Hippocampal formation (tissue), 2 donors: Measurements from ENCODE around the gene PCDH15.
A peak's percentile ranks its signal among the peaks of the same experiment; 100 is the strongest.
"Not testable (repeated sequence)": the region's sequence is repeated elsewhere in the genome, so short reads cannot be mapped to it uniquely, and the experiment has no call there.

Experiments used
- DNase-seq, 2 donors: peaks; one replicate each; lab custom pipeline; 2025; lab: John Stamatoyannopoulos, UW

The PCDH15 gene

DNA sequence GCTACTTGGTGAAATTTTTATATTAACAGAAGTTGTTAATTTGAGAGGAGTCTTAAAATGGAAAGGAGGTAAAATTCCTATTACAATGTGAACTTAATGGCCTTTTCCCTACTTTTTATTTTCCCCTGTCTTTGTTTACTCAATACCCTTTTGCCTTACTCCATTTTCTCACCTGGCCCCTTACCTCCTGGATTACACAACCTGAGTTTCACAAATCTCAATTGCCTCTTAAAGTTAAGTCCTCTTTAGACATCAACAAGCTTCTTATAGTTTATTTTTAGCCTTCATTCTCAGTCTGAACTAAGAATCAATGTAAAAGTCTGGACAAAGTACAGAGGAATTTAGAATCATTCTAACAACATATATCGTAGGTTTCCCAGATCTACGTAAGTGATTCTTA, 247.0 kb downstream of the PCDH15 start:
- no peak for DNase-seq

DNA sequence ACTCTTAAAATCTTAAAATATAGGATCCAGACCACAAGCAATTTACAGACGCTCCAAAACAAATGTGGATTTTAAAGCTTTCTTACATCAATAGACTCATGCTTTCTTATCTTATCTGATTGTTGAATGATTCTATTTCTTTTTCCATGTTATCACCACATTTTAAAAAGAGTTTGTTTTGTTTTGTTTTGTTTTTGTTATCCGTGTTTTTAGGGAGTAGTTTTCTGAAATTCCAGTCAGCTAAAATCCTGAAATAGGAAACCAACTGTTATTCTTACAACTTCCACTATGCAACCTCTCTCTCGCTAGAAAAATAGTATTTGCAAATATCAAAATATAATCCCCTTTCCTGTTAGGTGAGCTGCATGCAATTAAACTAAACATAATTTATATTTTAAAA, 251.0 kb downstream of the PCDH15 start:
- no peak for DNase-seq

DNA sequence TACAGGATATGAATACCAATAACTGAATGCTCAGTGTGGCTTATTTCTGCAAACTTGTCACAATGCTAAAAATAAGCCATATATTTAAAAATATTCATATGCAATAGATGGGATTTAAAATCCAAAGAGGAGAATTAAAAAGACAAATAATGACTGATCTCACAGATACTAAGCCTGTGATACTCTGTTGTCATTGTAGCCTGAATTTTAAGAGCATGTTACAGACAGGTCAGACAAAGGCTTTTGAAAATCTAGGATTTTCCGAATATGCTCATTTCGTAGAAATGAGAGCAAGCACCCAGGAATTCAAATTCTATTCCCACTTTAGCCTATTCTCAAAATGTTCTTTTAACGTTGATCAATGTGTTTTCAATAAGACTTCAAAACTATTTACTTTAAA, 269.7 kb downstream of the PCDH15 start:
- DNase-seq, result no peak

DNA sequence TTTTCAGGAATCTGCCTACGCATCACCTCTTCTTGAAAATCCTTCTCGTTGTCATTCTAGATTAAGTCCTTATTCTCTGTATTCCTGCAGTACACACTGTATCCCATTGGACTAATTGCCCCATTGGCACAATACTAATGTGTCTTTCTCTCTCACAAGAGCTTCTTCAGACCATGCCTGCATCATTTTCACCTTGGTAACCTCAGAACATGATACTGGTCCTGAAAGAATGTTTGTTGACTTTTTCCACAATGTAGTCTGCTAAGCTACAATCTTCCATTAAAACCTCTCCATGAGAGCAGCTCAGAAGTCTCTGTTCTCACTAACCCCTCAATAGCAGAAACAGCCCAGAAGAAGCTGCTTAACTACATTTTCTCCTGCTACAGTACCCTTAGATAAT, 270.7 kb downstream of the PCDH15 start:
- DNase-seq, result no peak

DNA sequence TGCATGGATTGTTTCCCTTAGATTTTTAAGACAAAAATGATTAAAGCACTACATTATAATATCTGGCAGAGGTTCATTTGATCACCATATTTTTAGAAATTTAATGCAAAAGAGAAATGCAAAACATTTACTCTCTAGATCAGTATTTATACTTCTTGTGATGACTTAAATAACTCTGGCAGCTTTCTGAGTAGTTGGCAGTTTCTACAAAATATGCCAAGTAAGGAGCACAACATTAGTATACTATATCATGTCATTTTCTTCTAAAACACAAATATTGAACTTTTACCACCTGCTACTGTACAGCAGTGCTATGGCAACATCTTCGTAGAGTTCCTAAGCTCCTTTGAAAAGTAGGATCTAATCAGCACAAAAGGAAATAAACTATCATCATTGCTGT, 275.2 kb downstream of the PCDH15 start:
- DNase-seq, result no peak

DNA sequence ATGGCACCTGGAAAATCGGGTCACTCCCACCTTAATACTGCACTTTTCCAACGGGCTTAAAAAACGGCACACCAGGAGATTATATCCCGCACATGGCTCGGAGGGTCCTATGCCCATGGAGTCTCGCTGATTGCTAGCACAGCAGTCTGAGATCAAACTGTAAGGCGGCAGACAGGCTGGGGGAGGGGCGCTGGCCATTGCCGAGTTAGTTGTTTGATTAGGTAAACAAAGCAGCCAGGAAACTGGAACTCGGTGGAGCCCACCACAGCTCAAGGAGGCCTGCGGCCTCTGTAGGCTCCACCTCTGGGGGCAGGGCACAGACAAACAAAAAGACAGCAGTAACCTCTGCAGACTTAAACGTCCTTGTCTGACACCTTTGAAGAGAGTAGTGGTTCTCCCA, 285.8 kb downstream of the PCDH15 start:
- DNase-seq, result not testable (repeated sequence)

DNA sequence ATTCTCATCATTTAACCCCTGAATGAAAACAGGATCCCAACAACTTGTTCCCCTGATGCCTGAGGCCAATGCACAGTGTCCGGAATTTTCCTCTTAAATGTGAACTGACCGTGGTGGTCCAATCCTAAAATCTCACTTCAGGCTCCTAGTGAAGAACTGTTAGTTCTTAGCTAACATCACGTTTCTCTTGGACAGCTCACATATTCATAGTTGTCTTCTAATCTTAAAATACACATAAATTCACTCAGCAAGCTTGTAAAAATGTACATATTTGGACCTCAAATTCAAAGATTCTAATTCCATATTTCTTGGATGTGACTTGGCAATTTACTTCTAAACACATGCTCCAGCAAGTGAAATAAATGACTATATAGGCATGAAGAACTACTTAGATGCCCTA, 297.2 kb downstream of the PCDH15 start:
- no peak for DNase-seq

DNA sequence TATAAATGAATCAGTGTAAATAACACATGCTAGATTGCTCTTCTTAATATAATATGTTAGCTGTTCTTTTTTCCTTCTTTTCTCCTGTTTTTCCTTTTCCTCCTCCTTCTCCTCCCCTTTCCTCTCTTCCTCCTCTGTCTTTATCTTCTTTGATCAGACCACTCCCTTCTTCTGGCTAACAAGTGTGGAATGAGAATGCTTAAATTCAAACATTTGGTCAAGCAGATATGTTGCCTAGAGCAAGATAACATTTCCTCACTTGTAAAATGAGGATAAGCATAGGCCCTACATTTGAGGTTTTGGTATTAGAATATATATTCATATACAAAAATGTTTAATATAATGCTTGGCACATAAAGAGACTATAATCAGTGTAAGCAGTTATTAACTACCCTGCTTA, 299.1 kb downstream of the PCDH15 start:
- no peak for DNase-seq

DNA sequence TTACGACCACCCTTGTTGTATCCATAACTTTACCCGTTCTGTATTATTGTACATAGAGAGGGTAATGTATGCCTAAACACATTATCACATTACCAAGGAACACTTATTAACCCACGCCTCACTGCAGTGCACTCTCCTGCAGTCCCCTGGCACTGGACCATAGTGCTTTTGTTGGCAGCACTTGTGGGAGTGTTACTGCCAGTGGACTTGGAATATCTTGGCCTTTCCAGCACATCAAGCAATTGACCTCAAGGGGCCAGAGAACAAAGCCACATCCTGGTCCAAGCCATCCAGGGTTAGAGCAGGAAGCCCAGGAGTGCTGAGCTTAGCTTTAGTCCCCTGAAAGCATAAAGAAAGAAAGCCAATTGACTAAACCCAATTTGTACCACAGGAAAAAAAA, 304.2 kb downstream of the PCDH15 start:
- DNase-seq, result no peak

DNA sequence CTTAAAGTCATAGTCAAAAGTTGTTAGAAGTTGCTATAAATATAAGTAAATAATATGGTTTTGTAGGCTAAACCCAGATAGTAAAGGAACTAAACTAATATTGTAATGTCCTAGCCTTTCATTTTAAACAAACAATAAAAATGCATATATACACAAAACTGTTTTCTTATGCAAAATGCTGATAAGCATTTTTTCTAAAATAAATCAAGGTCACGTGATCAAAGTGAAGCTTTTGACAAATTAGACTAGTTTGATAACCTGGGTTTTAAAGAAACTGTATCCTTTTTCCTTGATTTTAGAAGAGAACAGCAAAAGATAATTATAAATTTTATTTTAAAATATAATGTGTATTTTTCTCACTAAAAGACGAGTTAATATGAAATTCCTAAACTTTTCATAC, 313.3 kb downstream of the PCDH15 start:
- no peak for DNase-seq

DNA sequence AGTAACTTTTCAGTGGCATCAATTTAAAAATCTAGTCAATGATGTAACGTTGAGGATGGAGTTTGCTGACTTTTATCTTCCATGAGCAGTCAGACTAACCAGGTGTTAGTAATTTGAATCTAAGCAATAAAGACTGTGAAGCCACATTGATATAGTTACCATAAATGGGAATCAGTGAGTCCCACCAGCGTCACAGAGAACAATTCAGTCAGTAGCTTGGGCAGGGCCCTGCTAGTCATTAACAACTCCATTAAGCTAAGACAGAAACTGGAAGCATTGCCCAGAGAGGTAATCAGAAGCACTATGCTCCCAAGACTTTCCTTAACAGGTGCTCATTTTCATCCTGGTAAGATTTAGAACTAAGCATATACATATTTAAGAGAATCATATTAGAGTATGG, 315.1 kb downstream of the PCDH15 start:
- DNase-seq, result no peak

DNA sequence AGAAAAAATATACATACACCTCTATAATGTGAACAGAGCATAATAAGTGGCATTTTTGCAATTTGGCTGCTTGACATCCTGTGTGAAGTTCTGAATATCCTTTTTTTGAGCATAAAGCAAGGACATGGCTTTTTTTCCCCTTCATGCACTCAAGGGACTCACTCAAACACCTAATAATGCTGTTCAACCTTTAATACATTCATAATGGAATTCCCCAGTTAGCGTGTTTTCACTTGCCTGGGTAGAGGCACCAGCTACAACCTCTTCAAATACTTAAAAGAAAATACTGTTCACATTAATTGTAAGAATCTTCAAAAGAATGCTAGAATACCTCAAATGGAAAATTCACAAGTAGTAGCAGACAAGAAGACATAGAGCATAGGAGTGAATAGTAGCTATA, 316.8 kb downstream of the PCDH15 start:
- no peak for DNase-seq

DNA sequence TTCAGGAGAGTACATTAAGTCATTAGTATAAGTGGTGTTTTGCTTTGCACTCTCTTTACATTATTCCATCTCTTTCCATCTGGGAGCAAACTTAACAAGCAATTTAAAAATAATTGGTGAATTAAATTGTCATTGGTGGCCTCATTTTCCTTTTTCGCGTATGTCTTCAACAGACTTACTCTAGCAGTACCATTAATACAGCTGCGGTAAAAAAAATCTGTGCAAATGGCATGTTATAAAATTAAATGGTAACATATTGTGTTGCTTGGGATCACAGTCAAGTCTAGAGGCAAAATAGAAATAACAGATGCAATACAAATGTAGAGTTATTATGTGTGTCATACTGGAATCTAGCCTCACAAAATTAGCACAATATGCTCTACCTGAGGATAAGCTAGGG, 322.4 kb downstream of the PCDH15 start:
- DNase-seq, result peak in 1 of 2 donors; percentile 38

DNA sequence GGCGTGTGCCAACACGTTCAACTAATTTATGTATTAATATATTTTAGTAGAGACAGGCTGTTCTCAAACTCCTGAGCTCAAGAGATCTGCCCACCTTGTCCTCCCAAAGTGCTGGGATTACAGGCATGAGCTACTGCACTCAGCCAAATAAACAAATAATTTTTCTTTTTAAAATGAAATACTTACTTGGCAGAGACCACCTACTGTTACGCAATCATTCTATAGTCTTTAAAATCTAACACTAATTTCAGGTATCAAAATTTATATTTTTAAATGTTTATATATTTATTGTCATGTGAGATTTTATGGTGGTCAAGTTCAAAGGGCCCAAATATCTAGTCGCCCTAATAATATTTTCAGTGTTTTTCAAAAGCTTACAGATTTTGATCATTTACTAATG, 323.3 kb downstream of the PCDH15 start:
- no peak for DNase-seq

DNA sequence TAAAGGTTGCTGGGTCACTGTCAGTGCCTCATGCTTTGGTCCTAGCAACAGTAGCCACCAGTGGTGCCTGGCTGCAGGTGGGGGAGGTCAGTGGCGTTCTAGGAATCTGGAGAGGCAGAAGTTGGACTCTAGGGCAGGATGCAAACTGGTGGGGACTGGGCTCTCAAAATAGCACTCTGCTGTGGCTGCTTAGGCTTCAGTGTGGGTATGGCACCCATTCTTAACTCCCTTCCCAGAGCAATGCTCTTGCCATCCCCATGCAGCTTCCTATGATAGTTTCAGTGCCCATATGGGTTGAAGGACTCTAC, 330.8 kb downstream of the PCDH15 start:
- DNase-seq, result no peak

DNA sequence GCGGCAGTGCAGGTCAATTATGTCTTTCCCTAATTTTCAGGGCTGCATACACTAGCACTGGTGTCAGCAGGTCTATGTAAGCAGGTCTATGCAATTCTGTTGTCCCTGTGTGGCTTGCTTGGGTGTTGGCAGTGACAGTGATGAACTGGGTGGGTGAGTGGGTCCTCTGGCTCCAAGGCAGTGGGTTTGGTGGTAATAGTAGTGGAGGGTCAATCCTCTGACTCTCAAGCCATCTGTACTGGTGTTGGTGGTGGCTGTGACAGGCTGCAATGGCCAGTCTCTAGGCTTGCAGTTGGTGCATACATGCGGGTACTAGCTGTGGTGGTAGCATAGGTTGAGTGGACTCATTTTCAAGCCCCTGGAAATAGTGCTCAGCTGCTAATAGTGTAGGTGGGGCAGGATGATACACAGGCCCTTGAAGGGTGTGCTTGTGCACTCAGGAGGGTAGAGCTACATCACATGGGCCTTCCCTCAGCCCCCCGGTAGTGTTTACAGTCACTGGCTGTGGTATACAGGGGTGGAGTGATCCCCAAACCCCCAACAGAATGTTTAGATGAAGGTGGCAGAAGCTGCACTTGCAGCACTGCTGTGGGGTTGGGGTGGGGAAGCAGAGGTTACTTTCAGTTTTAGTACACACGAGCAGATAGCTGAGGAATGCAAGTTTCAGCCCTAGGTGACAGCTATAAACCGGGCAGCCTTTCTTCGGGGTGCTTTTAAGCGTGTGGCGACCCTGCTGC, 331.3 kb downstream of the PCDH15 start:
- DNase-seq, result no peak

DNA sequence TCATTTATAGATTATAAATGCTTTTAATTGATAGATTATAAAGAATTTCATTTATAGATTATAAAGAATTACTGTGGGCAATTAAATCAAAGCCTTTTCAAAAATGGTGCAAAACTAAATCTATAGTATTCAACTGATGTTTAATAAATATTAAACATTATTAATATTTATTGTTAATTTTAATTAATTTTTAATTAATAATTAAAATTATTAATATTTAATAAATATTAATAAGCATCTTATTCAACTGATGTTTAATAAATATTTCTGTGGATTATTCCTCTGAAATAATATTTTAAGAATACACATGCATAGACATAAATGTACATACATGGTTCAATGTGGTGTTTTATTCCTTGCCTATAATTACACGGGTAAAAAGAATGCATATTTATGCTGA, 346.8 kb downstream of the PCDH15 start:
- DNase-seq, result no peak

DNA sequence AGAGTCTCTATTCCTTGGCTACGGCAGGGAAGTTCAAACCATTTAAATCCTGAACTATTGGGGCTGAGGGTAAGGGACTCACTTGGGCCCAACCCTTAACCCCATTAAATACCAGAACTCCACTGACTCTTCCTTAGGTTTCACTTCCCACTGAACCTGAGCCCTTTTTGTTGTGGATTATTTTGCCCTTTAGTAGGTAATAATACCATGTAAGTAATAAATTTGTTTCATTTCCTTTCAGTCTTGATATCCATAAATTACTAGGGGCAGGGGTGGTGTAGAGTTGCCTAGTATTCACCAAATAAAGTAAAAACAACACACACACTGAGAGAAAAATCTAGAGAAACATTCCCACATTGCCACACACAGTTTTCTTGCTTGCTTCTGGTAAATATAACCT, 352.0 kb downstream of the PCDH15 start:
- DNase-seq, result no peak

DNA sequence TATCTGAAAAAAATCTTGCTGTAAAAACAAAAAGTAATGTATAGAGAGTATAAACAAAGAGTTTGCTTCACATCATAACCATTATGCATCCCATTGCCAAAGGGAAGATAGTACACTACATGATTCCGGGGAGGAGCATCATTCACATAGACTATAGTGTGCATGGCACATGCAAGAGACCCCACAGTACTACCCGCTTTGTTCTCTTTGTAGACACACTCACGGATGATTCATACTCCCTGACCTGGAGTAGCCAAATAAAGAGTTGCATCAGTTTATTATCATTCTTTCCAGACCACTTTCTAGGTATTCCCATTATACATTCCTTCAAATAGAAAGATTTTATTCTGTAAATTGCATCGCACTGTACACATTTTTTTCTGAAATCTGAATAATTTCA, 356.9 kb downstream of the PCDH15 start:
- no peak for DNase-seq

DNA sequence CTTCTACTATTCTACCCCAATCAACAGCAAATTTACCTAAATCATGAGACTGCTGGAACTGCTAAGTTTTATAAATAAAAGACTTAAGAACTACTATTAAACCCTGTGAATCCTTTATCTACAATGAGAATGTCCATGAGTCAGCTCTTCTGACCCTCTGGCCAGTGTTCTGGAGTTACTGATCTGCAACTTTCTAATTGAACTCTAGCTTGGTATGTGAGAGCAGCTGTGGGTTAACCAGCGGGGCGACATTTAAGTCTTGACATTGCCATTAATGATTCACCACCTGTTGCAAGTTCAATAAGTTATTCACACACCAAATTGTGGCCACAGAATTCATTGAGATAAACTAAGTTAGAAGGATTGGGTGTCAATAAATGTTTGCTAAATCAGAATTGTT, 359.8 kb downstream of the PCDH15 start:
- DNase-seq, result no peak

DNA sequence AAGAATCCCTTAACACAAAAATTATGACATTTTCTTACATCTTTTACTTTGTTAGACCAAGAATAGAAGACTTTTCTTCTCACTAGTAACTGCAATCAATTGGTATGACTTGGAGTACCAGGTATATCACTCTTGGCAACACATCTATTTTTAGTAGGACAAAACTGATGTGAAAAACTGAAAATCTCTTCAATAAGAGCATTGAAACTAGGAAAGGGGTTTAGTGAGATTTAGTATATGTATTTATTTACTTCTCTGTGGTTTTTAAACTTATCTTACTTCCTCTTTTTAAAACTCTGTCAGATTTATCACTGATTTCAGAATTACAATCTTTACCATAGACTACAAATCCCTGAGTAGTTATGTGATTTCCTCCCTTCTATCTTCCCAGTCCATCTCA, 366.2 kb downstream of the PCDH15 start:
- DNase-seq, result no peak

DNA sequence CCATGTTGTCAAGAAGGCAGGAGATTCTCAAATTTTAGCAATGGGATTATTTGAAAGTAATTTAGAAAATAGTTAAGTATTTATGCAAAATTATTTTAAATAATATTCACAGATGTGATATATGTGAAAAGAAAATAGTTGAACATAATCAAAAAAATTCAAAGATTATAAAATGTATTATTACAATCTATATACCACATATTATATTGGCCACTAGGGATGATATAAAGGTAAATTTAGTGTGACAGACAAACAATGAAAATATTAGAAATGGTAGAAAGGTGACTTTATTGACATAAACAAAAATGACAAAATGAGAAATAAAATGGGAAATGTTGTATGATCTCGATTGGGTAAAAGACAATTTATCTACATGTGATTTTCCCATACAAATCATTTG, 385.5 kb downstream of the PCDH15 start:
- DNase-seq, result no peak

DNA sequence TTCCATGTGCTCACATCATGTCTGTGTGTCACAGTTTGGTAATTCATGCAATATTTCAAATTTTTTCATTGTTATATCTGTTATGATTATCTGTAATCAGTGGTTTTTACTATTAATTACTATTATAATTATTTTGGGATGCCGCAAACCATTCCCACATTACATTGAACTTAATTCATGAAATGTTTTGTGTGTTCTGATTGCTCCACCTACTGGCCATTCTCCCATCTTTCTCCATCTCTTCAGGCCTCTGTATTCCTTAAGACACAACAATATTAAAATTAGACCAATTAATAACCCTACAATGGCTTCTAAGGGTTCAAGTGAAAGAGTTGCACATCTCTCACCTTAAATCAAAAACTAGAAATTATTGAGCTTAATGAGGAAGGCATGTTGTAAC, 398.5 kb downstream of the PCDH15 start:
- DNase-seq, result peak in 1 of 2 donors; percentile 20

DNA sequence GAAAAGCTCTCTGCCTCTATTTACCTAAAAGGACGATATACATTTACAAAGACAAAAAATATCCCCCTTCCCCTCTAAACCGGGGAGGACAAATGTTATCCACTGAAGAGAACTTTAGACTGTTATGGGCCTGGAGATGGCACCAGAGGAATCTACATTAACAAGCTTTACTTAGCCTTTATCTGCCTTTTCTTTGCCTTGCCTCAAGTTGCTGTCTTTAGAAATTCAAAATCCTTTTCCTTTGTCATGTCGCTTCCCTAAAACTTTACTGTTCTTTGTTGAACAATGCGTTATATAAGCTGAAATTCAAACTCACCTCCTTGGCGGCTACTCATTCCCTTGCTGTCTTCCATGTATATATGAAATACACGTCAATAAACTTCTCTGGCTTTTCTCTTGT, 405.0 kb downstream of the PCDH15 start:
- no peak for DNase-seq

DNA sequence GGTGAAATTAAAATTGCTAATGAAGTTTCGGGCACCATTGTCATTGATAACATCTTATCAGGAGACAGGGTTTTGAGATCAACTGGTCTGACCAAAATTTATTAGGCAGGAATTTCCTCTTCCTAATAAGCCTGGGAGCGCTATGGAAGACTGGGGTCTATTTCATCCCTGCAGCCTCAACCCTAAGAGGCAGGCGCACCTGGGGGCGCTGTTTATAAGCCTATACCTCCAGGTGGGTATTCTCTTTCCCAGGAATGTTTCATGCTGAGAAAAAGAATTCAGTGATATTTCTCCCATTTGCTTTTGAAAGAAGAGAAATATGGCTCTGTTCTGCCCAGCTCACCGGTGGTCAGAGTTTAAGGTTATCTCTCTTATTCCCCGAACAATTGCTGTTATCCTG, 406.4 kb downstream of the PCDH15 start:
- not testable (repeated sequence) for DNase-seq
